GM19240 (cell line): ENCODE measurements around the gene FGFR4.

Experiments
- DNase-seq: peaks from one replicate; pipeline ENCODE4 v3.0.0; 2011; ENCODE audit warnings: low spot score; ENCODE audit not compliant: insufficient read length

Gene FGFR4

DNA sequence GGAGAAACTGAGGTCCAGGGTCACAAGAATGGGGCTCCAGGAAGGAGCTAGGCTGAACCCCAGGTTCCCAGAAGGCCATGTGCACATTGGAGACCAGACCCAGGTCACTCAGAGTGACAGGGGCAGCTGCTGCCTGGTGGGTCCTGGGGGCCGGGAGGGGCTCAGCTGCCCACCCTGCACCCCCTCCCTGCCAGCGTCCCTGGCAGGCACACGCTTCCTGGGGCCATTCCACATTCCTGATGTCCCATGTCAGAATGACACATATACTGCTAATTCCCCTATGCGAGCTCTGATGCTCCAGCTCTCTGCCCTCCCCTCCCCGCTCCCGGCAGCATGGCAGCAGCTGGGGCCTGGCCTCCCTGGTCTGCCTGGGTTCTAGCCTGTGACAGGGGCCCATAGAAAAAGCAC lies 14.0 kb downstream of the FGFR4 start:
- no peak for DNase-seq

DNA sequence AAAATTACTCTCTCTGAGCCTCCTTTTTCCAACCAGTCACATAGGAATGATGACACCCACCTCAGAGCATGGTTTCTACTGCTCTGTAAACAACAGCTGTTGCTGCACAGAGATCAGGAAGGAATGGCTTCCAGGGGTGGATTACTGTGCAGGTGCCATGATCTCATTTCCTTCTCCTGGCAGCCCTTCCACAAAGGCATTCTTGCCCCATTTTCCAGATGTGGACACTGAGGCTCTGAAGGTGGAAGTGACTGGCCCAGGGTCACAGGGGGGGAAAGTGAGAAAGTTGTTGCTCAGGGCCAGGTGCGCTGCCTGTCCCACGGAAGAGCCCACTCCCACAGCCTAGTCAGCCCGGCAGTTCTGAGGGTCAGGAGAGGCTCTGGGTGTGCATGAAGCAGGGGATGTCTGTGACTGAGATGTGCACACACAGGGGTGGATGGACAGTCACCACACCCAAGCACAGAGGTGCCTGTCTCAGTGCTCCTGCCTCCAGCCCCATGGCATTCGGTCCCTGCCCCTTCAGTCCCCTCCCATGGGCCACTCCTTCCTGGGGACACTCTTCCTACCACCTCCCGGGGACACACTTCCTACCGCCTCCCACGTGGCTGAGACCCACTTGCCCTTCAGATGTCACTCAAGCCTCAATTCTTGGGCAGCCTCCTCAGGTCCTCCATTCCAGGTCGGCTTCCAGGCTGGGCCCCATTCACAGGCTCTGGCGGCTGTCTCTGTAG lies 17.0 kb downstream of the FGFR4 start:
- DNase-seq, result no peak

DNA sequence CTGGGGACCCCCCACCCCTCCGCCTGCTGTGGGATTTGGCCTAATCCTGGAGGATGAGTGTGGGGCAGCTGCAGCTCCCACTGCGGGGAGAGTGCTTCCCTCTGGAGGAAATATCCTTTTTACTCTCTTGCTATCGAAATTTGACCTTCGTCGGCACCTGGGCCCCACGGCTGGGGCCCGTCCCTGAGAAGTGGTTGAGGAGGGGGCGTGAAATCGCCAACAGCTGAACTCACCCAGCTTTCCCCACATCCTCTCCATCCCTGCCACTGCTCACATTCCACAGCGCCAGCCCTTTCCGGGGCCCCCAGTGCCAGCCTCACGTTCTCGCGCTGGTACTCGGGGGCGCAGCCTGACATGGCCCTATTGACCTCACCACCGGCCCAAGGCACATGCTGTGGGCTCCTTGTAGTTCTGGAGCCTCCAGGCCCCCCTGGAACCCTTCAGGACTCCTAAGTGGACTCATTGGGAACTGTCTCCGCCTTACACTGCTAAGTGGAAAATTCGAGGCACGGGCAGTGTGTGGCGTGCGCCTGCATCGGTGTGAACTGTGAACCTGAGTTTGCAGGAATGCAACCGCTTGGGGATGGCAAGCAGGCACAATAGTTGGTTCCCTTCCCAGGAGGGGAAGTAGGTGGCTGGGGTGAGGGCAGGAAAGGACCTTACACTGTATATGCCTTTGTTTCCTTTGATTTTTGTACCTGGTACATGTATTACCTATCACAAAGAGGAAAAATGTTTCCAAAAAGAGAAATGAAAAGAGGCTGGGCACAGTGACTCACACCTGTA lies 19.2 kb downstream of the FGFR4 start:
- DNase-seq, result no peak

DNA sequence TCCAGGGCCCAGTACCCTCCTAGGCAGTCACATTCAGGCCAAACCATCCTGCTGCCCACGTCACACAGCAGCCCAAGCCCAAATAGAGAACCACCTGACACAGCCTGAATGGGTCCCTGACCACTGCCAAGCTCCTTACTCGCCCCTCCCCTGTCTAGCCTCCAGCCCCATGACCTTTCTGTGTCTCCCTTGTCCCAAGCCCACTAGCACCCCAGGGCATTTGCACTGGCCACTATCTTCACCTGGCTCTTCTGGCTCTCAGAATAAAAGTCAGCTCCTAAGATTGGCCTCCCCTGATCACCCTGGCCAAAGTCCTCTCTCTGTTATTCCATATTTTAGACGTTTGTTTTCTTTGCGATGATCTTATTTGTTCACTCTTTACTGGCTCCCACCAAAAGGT lies 20.4 kb downstream of the FGFR4 start:
- no peak for DNase-seq

DNA sequence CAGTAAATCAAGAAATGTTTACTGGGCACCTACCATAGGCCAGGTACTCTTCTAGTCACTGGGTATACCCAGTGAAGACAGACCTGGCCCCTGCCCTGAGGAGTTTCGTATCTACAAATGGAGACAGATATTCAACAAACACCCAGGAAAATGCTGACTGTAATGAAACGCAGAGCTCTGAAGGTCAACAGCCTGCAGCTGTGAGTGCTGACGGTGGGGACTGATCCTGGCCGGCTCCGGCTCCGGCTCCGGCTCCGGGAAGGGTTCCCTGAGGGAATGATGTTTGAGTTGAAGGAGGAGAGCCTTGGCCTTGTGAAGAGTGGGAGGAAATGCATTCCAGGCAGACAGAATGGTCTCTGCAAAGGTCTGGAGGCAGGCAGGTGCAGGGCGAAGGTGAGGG lies 23.1 kb downstream of the FGFR4 start:
- DNase-seq, result no peak

DNA sequence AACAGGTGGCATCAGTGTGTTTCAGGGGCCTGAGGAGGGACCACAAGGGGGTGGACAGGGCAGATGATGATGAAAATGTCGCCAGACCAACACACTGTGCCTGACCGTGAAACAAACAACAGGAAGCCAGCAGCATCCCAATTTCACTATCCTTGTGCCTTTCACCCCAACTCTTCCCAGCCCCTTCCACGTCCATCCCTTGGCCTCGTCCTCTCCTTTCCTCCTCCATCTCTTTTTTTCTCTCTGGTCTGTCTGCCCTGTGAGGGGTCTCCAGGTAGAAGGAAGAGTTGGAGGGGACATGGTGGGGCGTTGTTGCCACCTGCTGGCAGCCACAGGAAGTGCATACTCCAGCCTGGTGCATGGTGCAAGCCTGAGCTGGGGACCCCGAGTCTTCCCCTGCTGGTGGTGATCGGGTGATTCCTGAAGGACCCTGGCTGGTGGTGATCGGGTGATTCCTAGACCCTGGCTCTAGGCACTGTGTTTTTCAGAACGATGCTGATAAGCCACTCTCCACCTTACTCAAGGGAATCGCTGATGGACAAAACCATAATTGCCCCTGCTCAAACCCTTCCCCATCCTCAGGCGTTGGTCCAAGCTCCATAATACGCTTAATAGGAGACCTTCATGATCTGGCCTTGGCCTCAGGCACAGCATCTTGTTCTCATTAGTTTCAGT lies 25.1 kb downstream of the FGFR4 start:
- DNase-seq, result peak; percentile 77

DNA sequence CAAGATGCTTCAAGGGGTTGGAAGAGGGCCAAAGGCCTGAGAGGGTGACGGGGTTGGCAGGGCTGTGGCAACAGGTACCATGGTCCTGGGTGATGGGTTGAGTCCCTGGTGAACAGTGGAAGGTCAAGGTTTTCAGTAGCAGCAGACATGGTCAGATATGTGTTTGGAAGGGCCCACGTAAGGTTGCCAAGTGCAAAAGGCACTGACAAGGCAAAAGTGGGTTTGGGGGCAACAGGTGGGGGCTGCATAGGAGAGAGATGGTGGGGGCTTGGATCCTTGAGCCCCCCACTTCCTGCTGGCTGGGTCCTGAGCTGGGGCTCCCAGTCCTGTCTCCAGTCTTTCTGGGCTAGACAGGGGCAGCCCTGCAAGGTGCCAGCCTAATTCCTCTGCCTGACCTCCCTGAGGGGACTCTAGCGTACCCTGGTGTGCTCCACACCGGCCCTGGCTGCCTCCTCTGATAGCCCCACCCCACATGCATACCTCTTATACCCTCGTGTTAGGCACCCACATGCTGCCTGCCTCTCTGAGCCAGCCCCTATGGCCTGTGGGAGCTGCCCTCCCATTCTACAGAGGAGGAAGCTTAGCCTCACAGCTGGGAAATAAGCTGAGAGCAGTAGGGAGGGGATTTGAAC lies 26.0 kb downstream of the FGFR4 start:
- no peak for DNase-seq

DNA sequence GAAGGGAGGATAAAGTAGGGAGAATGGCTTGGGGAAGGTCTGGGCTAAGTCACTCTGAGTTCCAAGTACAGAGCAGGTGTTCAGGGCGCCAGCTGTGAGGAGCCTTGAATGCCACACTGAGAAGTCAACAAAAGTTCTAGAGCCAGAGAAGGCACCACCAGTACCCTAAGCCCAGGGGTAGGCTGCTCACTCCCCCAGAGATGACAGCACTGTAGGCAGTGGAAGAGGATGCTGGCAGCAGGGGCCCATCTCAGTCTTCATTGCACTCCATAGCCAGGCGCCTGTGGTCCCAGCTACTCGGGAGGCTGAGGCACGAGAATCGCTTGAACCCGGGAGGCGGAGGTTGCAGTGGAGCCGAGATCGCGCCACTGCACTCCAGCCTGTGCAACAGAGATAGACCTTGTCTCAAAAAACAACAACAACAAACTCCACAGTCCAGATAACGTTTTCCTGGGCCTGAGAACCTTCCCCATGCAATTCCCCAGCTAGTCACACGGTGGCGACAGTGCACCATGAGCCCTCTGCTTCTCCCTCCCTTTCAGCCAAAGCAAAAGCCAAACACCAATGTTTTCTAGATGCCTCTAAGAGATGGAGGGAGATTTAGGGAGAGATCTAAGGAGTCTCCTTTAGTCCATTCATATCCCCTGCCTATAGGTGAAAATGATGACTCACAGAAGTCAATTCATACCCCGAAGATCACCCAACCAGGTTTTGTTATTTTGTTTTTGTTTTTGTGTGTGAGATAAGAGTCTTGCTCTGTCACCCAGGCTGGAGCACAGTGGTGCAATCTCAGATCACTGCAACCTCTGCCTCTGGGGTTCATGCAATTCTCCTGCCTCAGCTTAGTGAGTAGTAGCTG lies 27.1 kb downstream of the FGFR4 start:
- peak; percentile 95 for DNase-seq

DNA sequence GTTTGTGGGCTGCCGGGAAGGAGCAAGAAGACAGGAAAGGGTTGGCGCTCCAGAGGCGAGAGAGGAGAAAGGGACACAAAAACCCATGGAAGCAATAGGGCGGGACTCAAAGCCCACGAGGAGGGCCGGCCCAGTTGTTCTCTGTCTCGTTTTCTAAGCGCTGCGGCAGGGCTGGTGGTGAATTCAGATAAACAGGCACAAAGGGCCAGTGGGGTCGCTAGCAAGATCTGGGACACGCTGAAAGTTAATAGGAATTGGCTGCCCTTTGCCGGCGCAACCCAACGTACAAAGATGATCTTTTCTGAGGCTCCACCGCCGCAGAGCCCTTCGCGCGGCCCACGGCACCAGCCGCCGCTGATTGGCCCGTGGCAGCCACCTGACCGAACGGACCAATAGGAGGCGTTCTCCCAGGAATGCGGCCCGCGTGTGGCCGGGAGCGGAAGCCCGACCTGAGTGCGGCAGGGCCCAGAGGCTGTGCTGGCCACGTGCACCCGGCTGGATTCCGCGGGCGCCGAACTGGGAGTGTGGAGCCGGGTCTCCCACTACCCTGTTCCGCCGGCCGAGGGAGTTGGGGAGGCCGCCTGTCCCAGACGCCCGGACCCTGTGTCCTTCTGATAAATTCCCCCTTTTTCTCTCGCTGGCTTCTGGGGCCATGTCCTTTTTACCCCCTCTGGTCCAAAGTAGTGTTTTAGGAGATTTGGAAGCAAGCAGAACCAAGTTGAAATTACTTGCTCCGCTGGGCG lies 30.1 kb downstream of the FGFR4 start:
- DNase-seq, result peak; percentile 61

DNA sequence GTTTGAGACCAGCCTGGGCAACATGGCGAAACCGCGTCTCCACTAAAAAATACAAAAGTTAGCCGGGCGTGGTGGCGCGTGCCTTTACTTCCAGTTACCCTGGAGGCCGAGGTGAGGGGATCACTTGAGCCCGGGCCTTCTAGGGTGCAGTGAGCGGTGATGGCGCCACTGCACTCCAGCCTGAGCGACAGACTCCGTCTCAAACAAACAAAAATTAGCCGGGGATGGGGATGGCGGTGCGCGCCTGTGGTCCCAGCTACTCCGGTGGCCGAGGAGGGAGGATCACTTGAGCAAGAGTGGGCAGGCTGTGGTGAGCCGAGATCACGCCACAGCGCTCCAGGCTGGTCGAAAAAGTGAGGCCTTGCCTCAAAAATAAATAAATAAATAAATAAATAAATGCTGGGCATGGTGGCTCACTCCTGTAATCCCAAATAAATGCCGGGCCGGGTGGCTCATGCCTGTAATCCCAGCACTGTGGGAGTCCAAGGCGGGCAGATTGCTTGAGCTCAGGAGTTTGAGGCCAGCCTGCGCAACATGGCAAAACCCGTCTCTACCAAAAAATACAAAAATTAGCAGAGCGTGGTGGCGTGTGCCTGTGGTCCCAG lies 30.8 kb downstream of the FGFR4 start:
- no peak for DNase-seq

DNA sequence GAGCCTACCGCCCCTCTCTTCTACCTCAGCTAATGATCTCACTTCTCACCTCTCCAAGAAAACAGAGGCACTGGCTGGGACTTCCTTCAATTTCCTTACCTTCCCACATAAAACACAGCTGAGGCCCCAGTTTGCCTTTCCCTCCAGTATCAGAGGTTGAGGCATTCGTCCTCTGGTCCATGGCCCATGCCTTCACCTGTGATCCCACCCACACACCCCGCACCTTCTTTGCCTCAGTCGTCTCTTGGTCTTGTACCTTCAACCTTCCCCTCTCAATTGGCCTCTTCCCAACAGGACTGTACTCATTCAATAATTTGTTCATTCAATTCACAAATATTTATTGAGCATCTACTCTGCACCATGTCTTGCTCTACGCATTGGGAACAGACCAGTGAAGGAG lies 35.9 kb downstream of the FGFR4 start:
- DNase-seq, result no peak

DNA sequence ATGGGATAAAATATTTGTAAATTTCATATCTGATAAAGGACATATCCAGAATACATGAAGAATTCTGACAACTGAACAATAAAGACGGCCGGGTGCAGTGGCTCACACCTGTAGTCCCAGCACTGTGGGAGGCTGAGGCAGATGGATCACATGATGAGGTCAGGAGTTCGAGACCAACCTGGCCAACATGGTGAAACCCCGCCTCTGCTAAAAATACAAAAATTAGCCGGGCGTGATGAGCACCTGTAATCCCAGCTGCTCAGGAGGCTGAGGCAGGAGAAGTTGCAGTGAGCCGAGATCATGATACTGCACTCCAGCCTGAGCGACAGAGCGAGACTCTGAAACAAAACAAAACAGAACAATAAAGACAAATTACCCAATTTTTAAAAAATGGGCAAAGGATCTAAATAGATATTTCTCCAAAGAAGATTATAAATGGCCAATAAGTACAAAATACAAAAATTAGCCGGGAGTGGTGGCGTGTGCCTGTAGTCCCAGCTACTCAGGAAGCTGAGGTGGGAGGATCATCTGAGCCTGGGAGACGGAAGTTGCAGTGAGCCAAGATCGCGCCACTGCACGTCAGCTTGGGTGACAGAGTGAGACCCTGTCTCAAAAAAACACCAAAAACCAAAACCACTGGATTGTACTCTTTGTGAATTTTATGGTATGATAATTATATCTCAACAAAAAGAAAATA lies 37.2 kb downstream of the FGFR4 start:
- DNase-seq, result no peak

DNA sequence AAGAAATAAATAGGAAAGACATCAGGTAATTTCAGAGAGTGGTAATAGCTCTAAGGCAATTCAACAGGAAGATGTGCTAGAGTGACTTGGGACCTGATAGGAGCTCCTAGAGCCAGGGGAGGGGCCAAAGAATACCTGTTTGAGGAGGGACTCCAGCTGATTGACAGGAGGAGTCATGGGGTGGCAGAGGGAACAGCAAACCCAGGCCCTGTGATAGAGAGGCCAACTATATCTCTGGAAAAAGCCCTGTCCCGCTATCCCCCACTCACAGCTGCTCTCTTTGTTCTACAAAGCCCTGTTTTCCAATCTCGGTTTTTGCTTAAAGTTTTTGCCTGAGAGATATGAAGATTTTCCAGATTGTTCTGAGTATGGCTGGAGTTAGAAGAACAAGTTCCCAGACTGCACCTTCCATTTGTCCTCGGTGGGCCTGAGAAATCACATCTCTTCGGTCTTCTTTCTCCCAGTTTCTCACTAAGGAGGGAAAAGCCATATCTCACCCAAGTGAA lies 37.8 kb downstream of the FGFR4 start:
- DNase-seq, result no peak

DNA sequence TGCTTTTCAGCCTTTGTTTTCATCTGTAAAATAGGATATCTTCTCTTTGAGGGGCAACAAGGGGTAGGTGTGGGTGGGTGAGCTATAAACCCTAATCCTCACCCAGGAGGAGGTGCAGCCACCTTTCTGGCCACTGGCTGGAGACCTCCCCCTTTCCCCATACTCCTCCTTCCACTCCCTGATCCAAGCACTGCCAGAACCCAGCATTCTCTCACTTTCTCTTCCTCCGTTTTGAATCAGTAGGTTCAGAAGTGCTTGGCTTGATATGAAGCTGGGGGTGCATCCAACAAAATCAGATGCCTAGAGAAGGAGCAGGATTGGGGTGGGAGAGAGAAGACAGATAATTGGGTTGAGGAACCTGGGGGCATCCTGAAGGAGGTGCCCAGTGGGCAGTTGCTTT lies 40.1 kb downstream of the FGFR4 start:
- DNase-seq, result no peak

DNA sequence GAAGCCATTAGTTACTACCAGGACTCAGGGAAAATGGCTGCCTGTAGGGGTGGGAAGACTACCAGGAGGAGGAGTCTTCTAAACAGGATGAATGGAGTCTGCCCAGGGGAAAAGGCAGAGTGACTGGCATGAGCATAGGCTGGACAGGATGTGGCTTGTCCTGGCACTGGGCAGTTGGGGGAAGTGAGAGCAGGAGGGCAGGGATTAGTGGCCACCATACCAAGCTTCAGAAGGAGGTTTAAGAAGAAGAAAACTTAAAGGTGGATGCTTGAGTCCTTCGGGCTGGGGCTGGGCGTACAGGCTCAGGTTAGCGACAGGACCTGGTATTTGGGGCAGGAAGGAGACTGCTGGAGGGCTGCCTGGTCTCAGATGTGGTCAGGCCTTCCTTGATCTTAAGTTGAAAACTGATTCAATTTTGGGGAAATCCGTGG lies 41.9 kb downstream of the FGFR4 start:
- no peak for DNase-seq

DNA sequence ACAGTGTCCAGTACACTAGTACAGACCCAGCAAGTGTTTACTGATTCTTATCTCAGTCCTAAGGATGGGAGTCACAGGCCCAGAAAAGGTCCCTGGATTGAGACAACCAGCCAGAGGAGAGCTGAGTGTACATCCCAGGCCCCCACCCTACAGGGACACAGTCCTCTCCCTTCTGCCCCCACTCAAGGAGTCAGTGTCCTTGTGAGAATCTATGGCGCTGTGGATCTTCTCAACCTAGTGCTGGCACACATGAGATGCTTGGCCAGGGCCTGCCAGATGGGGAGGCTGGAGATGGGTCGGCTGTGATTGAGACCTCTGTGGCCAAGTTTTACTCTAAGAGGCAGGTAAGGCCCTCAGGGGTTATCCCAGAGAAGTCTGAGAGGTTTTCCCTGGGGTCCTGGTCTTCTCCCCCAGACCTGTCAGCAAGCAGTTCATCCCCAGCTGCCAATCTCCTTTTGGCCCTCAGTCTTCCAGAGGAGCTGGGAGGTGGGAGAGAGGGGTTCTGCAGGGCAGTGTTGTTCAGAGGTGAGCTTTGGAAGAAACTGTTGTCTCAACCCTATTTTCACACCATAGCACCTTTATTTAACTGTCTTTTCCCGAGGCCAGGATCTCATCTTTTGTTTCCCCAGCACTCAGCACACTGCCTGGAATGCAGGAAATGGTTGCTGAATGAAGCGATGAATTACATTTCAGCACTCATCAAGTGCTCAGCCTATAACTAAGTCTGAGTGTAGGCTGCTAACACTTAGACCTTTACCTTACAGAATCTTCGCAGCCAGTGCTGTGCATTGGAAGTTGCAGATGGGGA lies 43.7 kb downstream of the FGFR4 start:
- no peak for DNase-seq

DNA sequence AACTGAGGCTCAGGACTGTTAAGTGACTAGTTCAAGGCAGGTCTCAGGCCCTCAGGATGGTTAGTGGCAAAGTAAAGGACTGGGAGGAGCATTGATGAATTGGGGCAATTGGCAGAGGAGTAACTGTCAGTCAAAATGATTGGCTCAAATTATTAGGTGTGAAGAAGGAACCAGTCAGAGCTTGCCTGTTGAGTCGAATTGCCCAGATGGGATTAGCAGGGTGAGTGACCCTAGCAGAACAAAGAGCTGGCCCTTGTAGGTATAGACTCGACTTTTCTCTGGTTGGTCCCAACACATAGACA lies 44.3 kb downstream of the FGFR4 start:
- no peak for DNase-seq

DNA sequence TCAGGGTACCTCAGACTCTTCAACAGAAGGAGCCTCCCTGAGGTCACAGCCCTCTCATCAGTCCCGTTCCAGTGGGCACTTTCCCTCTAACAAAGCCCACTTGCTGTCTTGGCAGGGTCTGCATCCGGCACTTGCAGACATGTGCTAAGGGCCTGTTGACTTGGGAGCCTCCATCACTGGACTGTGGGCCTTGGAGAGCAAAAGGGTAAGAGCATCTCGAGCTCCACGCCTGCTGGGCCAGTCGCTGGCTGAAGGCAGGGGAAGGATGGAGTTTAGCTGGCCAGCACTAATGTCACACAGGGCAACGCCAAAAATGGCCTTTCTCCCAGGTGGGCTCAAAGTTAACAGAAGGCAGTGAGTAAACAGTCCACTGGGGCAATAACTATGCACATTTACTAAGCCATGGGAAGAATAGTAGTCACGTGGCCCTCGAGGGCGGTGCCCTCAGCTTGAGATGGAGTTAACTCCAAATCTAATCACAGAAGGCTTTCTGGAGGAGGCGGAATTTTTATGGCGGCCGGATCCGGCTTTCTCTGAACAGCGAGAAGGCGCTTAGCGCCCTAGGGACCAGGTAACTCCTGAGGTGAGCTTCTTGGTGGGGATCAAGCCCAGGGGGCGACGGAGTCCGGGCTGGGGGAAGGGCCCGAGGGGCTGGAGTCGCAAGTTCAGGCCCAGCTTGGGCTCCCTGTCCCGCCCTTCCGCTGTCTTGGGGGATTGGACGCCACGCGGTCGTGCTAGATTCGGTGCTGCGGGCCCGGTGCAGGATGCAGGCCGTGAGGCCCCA lies 44.8 kb downstream of the FGFR4 start:
- DNase-seq, result no peak
